Measurements from ENCODE around the gene MMP1.

MMP1 gene

DNA sequence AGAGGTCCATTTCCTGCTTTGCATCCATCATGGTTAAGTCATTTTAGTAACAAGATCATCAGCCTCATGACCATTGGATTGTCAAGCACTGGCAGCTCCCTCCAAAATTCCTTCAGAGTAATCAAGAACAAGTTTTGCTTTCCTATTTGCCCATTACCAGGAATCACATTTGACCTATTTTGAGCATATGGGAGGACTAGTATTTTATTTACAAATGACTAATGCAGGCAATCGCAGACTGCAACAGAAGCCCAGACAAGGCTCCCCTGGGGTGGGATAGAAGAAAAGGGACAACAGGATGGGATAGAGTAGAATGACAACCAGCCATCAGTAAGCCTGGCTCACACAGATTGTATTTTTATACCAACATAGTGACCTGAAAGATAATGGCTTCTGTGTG is 26.6 kb downstream of the MMP1 start:
- DNase-seq (ENCODE audit: low read depth in 2 of 2), result no peak
- TF ChIP-seq CTCF (IDR thresholded peaks at IDR 0.05; ENCODE audit: low read depth, low read length), result no peak

DNA sequence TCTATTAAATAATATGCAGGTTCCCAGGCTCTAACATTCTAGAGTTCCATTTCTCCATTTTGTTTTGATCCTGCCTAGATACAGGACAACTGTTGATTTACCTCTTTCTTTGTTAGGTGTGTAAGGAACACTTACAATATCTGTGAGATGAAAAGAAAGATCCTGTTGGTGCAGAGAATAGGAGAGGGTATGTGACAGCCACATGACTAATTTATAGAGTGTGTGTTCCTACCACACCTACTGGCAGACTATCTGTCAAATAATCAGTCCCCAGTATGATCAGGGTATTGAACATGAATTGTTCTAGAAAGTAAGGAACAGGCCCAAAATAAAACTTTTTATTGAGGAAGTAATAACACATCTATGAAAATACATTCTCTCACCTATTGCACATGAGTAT is 27.8 kb downstream of the MMP1 start:
- H3K4me3 ChIP-seq (replicated peaks in 1 of 2; ENCODE audit: low read depth in 2 of 2, low read length in 2 of 2), result no peak overlapping the region
- DNase-seq (ENCODE audit: low read depth in 2 of 2), result no peak
- no peak for TF ChIP-seq CTCF (IDR thresholded peaks at IDR 0.05; ENCODE audit: low read depth, low read length)

More for the DNA sequence above, 26.6 kb downstream of the MMP1 start:
- H3K4me3 ChIP-seq (replicated peaks in 1 of 2; ENCODE audit: low read depth in 2 of 2, low read length in 2 of 2), result no peak overlapping the region

DNA sequence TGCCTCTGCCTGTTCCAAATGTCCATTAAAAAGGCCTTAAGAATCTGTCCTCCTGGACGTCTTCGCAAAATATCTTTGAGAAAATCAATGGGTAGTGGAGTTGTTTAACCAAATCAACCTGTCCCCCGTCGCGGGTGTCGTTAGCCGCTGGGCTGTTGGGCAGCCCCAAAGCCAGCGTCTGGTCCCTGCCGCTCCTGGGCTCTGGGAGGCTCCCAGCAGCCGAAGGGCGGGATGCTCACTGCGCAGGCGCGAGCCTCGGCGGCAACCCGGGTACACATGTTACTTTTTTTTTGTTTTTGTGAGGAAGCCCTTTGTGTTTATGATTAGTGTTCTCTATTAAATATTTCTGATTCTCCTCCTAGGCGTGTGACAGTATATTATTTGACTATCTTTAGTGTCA is 30.2 kb downstream of the MMP1 start:
- no peak overlapping the region for H3K4me3 ChIP-seq (replicated peaks in 1 of 2; ENCODE audit: low read depth in 2 of 2, low read length in 2 of 2)
- TF ChIP-seq CTCF (IDR thresholded peaks at IDR 0.05; ENCODE audit: low read depth, low read length), result no peak
- no peak for DNase-seq (ENCODE audit: low read depth in 2 of 2)

GRCh38 chr11:102763440-102763839 is 34.5 kb downstream of the MMP1 start:
- peak in 1 of 2 donors; percentile 42 for DNase-seq (ENCODE audit: low read depth in 2 of 2)
- H3K4me3 ChIP-seq (replicated peaks in 1 of 2; ENCODE audit: low read depth in 2 of 2, low read length in 2 of 2), result no peak overlapping the region
- TF ChIP-seq CTCF (IDR thresholded peaks at IDR 0.05; ENCODE audit: low read depth, low read length), result no peak

- TF ChIP-seq CTCF (IDR thresholded peaks at IDR 0.05; ENCODE audit: low read depth, low read length), result no peak
Observed at GRCh38 chr11:102762361-102762767, 35.6 kb downstream of the MMP1 start.

GRCh38 chr11:102761646-102762238 is 36.2 kb downstream of the MMP1 start:
- no peak overlapping the region for H3K4me3 ChIP-seq (replicated peaks in 1 of 2; ENCODE audit: low read depth in 2 of 2, low read length in 2 of 2)
- TF ChIP-seq CTCF (IDR thresholded peaks at IDR 0.05; ENCODE audit: low read depth, low read length), result no peak
- DNase-seq (ENCODE audit: low read depth in 2 of 2), result peak; percentile 5 to 32

More at GRCh38 chr11:102762361-102762767, 35.6 kb downstream of the MMP1 start:
- DNase-seq (ENCODE audit: low read depth in 2 of 2), result peak in 1 of 2 donors; percentile 41
- H3K4me3 ChIP-seq (replicated peaks in 1 of 2; ENCODE audit: low read depth in 2 of 2, low read length in 2 of 2), result no peak overlapping the region
